GM06990 (cell line): ENCODE data around the gene RHOH.

Experiments
- DNase-seq: peaks from one replicate; pipeline ENCODE4 v3.0.0-alpha.2; 2011; ENCODE audit not compliant: insufficient read length; ENCODE audit errors: extremely low read depth
- H3K27me3 ChIP-seq: replicated peaks from 2 replicates; pipeline ENCODE4 v1.6.0; 2011; ENCODE audit warnings: low read length; ENCODE audit not compliant: control insufficient read depth, insufficient read depth
- H3K36me3 ChIP-seq: 2 replicates; pipeline ENCODE4 v1.5.1; 2011; ENCODE audit warnings: low read length; ENCODE audit not compliant: control insufficient read depth, insufficient read depth
- H3K4me3 ChIP-seq: replicated peaks from 2 replicates; pipeline ENCODE4 v1.5.1; 2011; ENCODE audit warnings: low read depth, mild to moderate bottlenecking, control low read depth, low read length
- TF ChIP-seq, protein P1 (sequence below): IDR thresholded peaks from 2 replicates; pipeline ENCODE4 v1.5.1; 2011; ENCODE audit warnings: low read length, control low read depth, mild to moderate bottlenecking, inconsistent platforms; ENCODE audit not compliant: insufficient read depth, poor library complexity, severe bottlenecking

Gene RHOH

DNA sequence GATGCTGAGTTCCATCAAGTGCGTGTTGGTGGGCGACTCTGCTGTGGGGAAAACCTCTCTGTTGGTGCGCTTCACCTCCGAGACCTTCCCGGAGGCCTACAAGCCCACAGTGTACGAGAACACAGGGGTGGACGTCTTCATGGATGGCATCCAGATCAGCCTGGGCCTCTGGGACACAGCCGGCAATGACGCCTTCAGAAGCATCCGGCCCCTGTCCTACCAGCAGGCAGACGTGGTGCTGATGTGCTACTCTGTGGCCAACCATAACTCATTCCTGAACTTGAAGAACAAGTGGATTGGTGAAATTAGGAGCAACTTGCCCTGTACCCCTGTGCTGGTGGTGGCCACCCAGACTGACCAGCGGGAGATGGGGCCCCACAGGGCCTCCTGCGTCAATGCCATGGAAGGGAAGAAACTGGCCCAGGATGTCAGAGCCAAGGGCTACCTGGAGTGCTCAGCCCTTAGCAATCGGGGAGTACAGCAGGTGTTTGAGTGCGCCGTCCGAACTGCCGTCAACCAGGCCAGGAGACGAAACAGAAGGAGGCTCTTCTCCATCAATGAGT is 46.6 kb downstream of the RHOH start:
- DNase-seq = no peak
- H3K36me3 ChIP-seq = peaks cover 32% of the 10 kb centered on the region
- TF ChIP-seq, protein P1, sequence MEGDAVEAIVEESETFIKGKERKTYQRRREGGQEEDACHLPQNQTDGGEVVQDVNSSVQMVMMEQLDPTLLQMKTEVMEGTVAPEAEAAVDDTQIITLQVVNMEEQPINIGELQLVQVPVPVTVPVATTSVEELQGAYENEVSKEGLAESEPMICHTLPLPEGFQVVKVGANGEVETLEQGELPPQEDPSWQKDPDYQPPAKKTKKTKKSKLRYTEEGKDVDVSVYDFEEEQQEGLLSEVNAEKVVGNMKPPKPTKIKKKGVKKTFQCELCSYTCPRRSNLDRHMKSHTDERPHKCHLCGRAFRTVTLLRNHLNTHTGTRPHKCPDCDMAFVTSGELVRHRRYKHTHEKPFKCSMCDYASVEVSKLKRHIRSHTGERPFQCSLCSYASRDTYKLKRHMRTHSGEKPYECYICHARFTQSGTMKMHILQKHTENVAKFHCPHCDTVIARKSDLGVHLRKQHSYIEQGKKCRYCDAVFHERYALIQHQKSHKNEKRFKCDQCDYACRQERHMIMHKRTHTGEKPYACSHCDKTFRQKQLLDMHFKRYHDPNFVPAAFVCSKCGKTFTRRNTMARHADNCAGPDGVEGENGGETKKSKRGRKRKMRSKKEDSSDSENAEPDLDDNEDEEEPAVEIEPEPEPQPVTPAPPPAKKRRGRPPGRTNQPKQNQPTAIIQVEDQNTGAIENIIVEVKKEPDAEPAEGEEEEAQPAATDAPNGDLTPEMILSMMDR = no peak
- no peaks in the 10 kb centered on the region for H3K27me3 ChIP-seq
- no peak overlapping the region for H3K4me3 ChIP-seq

DNA sequence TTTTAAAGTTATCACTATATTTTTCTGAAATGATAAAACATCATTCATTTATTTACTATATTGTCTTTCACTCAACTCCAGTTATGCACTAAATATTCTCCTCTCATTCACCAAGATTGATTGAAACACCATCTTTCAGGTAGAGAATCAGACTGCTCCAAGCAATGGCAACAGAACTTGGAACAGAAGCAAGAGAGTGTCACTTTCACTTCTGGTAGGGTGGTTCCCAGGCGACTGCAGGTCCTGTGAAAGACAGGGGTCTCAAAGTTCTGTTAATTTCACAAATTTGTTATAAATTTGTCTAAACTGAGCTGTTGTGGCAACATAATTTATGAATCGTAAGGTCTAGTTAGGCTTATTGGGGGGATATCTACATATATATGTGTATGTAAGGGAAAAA is 47.8 kb downstream of the RHOH start:
- Histone ChIP-seq H3K36me3 (peaks cover 28% of the 10 kb centered on the region), H3K4me3 (no peak overlapping the region), H3K27me3 (no peaks in the 10 kb centered on the region)
- no peak for DNase-seq
- TF ChIP-seq, protein P1 = no peak

DNA sequence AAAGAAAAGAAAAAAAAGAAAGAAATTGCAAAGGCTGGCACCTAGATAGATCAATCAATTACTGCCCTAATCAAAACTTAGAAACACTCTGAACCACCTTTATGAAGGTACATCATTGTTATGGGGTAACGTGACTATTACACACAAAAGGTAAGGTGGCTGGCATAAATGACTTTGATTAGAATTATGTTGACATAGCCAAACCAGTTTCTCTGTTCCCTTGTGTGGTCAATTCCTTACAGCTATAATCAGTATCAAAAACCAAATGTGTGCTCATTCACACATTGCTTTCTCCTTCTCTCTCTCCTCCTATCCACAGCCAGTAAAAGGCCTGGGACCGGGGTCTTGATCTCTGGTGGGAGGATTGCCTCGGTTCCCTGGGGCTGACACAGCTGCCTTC is 48.7 kb downstream of the RHOH start:
- Histone ChIP-seq H3K27me3 (no peaks in the 10 kb centered on the region), H3K36me3 (peaks cover 26% of the 10 kb centered on the region), H3K4me3 (no peak overlapping the region)
- DNase-seq = no peak
- TF ChIP-seq, protein P1 = no peak

DNA sequence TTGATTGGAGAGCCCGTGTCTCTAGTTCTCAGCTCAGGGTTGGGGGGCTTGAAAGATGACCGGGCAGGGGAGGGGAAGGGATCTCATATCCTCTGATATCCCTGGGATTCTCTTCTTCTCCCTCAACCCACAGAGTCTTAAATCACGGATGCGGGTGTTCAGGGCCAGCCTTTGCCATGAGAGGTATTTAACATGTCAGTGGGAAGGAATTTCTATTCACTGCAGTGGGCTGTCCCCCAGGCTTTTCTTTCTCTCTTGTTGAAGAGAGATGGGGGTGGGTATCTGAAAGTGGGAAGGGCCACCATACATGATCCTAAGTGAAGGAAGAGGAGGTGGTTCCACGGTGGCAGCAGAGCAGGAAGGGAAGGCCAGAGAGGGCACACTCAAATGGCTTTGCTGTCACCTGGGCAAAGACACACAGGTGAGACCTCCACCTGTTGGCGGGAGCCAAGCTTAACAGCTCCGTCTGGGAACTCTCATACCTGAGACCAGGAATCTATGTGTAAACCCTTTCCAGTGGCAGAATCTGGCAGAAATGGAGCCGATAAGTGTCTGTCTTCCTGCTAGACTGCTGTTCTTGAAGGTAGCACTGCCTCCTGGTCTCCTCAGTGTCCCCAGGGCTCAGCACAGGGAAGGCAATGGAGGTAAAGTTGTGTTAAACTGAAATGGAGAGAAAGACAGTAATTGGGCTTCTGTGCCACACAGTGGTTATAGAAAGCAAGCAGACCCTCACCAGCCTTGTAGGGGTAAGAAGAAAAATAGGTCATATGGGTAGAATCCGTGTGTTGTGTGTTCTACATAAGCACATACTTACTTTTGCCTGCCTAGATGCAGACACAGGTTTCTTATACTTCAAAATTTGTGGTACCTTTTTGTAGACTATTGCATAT is 49.4 kb downstream of the RHOH start:
- Histone ChIP-seq H3K4me3 (no peak overlapping the region), H3K27me3 (no peaks in the 10 kb centered on the region), H3K36me3 (peaks cover 24% of the 10 kb centered on the region)
- TF ChIP-seq, protein P1 = no peak
- DNase-seq = no peak

DNA sequence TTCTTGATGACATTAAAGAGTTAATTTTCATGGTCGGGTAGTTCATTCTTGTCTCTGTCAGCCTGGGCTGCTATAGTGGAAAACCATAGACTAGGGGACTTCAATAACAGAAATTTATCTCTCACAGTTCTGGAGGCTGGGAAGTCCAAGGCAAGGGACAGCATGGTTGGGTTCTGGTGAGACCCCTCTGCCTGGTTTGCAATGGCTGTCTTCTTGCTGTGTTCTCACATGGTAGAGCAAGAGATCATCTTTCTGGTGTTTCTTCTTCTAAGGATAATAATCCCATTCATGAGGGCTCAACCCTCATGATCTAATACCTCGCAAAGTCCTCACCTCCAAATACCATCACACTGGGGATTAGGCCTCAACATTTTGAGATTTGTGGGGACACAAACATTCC is 50.1 kb downstream of the RHOH start:
- no peak for DNase-seq
- H3K4me3 ChIP-seq = no peak overlapping the region
- TF ChIP-seq, protein P1 = no peak
- H3K36me3 ChIP-seq = peaks cover 22% of the 10 kb centered on the region
- no peaks in the 10 kb centered on the region for H3K27me3 ChIP-seq
